GM21515 (cell line): ENCODE measurements around the gene SLC25A11.
"Not testable (repeated sequence)": the region's sequence is repeated elsewhere in the genome, so short reads cannot be mapped to it uniquely, and the experiment has no call there.

Experiments
- ATAC-seq: cut with Tn5 transposase; IDR thresholded peaks from one replicate; pipeline ENCODE4 v1.9.1; 2021; ENCODE audit not compliant: unreplicated experiment

Gene SLC25A11

DNA sequence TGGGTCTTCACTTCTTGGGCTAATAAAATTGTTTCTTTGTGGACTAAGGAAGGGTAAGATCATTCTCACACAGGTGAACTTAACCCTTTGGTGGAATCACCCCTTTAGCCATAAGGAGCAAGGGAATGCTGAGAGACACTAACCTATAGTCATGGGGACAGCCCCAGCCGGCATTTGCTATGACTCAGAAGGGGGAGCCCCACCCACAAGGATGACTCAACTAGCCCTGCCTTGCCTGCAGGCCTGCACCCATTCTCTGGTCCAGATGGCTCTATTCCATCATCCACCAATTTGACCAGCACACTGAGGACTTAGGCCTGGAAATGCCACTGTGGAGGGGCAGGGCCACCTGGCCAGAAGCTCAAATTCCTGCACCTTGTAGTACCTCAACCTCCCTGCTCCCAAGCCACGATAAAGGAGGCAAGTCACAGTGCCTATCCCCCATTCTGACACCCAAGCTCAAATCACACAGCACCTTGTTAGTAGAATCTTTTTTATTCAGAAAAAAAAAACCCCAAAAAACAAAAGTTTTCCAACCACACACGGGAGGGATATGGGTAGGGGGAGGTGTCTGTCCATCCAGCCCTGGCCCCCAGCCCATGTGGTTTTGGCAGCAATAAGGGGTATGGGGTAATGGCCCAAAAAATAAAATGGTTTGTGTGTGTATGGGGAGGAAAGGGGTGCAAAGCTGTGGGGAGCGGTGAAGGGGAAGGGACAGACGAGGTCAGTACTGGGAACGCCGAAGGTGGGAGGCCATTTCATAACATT lies 5.5 kb upstream of the SLC25A11 start:
- no peak for ATAC-seq

DNA sequence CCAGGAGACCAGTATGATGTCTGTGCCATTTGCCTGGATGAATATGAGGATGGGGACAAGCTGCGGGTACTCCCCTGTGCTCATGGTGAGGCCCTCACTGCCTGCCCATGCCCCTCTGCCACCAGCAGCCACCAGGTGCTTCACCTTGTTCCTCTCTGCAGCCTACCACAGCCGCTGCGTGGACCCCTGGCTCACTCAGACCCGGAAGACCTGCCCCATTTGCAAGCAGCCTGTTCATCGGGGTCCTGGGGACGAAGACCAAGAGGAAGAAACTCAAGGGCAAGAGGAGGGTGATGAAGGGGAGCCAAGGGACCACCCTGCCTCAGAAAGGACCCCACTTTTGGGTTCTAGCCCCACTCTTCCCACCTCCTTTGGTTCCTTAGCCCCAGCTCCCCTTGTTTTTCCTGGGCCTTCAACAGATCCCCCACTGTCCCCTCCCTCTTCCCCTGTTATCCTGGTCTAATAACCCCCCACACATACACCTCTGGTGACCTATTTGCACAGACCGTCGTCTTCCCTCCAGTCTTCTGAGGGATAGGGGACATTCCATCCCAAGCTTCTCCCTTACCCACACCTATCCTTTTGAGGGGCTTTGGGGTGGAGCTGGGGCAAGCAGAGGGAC lies 4.8 kb upstream of the SLC25A11 start:
- ATAC-seq, result no peak

DNA sequence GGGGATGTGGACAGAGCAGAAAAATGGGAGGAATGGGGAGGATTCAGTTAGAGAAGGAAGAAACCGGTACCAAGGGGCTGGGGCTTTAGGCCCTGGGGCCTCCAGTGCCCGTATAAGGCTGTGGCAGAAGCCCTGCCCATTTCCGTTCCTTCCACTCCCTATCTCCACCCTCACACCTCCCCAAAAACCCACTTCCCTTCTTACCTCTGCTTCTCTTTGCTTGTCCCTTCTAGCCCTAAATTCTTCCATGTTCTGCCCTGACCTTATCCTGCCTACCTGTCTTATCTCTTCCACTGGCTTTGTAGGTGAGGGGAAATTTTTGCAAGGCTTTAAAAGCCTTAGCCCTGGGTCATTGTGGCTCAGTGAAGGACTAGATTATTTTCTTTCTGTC lies 4.3 kb upstream of the SLC25A11 start:
- no peak for ATAC-seq

DNA sequence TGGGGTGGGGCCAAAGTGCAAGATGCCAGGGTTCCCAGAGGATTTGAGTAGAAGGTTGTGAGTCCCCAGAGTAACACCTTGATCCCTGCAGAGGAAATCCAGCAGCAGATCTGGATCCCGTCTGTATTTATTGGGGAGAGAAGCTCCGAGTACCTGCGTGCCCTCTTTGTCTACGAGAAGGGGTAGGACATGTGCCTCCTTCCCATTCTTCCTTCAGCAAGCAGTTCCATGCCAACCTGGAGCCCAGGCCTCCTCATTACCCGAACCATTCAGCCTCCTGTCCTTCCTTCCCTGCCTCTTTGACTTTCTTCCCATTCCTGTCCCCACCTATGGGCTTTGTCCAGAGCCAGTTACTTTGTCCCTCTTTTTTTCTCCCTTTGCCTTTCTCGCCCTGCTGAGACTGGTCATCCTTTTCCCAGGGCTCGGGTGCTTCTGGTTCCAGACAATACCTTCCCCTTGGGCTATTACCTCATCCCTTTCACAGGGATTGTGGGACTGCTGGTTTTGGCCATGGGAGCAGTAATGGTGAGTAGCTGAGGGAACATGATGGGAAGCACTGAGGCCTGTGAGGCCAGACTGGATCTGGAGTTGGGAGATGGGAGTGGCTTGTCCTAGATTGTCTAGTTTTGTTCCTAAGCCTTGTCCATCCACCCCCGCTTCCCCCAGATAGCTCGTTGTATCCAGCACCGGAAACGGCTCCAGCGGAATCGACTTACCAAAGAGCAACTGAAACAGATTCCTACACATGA lies 3.1 kb upstream of the SLC25A11 start:
- ATAC-seq, result no peak

DNA sequence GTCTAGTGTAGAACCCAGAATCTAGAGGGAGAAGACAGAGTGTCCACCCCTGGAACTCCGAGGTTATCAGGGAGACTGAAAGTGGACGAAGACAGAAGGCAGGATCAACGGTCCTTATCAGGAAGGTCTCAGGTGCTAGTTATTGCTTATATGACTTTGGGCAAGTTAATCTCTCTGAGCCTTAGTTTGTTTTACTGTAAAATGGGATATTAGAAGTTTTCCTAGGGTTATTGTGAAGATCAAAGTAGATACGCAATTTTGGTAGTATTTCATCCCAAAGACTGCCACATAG lies 1.4 kb upstream of the SLC25A11 start:
- no peak for ATAC-seq

DNA sequence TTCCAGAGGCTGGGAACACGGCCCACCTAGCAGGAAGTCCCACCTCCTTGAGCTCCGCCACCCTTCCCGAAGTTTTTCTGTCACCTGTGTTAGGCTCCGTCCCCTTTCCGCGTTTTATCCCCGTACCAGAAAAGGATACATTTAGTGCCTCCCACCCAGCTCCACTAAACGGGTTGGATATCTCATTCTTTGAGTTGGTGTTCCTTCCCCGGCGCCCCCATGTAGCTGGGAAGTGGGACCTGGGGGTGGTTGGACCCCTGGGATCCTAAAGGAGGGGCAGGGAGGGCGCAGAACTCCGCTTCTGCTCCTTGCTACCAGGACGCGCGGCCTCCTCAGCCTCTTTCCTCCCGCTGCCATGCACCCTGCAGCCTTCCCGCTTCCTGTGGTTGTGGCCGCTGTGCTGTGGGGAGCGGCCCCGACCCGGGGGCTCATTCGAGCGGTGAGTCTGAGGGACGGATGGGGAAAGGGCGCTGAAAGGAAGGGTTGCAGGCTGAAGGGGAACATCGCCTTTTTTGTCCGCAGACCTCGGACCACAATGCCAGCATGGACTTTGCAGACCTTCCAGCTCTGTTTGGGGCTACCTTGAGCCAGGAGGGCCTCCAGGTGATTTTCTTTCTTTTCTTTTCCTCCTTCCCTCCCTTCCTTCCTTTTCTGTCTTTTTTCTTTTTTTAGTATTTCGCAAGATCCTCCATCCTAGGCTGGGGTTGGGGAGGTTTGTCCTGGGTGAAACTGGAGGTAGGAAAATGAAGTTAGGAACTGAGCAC lies 891 bp upstream of the SLC25A11 start:
- no peak for ATAC-seq

DNA sequence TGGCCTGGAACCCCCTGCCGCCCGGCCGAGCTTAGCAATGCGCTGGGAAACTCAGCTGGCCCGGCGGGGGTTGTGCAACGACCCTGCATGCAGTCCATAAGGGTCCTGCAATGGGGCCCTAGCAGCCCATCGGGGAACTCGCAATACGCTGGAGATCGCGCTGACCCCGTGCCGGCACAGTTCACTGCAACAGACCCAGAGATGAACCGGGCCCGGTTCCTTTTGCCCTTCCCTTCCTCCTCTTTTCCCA lies 375 bp downstream of the SLC25A11 start:
- no peak for ATAC-seq

DNA sequence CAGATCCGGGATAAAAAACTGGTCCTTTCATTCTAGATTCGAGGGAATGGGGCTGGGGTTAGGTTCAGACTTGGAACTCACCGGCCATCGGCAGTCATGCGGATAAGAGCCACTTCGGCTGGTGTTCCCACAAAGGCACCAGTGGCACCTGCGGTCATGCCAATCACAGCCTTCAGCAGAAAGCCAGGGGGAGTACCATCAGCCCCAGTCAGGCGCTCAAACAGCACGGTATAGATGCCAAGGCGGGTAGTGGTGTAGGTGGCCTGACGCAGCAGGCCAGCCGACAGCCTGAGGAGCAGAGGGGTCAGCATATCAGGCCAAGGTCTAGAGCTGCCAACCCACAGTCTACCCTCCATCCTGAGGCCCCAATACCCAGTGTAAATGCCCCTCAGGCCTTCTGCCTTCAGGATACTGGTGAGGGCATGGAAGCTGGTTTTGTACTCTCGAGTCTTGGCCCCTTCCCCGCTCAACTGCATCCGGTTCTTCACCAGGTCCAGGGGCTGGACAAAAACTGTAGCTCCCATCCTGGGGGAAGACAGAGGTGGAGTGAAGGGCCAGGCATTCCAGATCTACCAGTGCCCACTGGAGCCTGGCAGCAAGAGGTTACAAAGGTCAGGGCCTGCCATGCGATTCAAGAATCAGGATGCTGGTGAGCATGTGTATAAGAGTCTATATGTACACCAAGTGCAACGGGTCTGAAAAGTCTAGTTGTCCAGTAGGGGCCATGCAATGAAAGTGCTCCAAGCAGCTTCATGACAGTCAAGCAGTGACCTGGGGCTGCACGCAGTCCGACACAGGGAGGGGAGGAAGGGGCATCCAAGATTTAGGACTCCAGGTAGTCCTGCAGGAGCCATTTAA lies 929 bp downstream of the SLC25A11 start:
- no peak for ATAC-seq

DNA sequence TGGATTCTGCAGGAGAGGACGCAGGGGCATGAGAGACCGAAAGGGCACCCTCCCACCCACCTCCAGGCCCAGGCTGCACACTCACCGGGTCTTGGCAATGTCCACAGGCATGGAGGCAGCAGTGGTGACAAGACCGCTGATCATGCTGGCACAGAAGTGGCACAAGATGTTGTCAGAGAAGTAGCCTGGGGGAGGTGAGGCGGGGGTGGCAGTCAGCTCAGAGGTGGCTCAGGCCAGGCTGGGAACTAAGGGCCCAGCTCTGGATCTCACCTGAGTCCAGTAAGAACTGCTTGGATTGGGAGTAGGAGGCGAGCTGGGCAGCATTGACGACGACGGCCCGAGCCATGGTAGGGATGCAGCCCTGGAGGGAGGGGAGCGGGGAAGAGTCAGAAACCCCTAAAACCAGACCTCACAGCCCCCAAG lies 1.8 kb downstream of the SLC25A11 start:
- ATAC-seq, result no peak

DNA sequence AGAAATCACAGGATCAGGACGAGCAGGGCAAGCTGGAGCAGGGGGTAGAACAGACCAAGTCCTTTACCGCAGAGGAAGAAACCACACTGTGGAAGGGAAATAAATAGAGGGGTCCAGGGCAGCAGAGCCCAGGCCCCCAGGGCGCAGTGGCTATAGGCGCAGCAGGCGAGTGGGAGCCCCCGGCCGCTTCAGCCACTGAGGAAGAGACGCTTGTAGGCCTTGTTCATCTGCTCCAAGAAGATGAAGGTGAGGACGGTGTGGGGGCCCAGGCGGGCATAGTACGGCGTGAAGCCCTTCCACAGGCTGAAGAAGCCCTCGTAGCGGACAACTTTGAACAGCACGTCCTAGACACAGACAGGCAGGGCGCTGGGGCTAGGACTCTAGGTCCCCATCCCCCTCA lies 2.3 kb downstream of the SLC25A11 start:
- ATAC-seq, result no peak

DNA sequence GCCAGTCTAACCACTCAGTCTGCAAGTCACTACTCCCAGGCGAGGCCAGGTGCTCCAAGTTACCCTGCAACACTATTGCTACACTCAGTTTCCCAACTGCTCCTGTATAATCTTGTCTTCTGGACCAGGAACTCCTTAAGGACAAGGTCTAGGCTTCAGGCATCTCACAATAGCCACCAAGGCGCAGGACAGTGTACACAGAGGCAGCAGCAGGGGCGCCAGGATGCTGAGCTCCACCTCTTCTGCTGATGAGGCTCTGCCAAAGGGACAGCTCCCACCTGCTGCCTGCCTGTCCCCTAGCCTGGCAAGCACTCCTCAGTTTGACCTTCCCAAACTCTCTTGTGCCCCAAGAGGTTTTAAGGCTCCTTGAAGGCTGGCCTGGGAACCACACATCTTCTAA lies 3.4 kb downstream of the SLC25A11 start:
- ATAC-seq, result no peak

DNA sequence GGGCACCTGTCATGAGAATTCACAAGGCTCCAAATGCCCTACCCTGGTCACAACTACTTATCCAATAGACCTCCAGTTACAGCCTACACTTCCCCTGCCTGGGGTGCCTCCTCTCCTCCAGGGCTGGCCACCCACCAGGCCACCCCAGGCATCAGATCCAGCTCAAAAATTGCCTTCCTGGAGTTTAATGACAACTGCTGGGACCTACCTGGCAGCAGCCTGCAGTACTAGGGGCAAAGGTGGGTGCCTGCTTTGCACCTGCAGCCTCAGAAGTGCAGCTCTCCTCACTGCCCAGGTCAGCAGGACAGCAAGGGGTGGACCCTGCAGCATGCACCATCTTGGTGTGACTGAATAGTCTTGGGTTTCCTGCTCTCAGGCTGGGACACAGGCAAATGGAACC lies 4.2 kb downstream of the SLC25A11 start:
- ATAC-seq, result no peak

DNA sequence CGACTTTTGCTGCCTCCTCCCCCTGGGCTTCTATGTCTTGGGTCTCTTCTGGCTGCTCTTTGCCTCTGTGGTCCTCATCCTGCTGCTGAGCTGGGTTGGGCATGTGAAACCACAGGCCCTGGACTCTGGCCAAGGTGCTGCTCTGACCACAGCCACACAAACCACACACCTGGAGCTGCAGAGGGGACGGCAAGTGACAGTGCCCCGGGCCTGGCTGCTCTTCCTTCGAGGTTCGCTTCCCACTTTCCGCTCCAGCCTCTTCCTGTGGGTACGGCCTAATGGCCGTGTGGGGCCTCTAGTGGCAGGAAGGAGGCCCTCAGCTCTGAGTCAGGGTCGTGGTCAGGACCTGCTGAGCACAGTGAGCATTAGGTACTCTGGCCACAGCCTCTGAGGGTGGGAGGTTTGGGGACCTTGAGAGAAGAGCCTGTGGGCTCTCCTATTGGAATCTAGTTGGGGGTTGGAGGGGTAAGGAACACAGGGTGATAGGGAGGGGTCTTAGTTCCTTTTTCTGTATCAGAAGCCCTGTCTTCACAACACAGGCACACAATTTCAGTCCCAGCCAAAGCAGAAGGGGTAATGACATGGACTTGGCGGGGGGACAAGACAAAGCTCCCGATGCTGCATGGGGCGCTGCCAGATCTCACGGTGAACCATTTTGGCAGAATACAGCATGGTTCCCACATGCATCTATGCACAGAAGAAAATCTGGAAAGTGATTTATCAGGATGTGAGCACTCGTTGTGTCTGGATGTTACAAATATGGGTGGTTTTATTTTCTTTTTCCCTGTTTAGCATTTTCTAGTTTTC lies 5.5 kb downstream of the SLC25A11 start:
- ATAC-seq, result no peak

DNA sequence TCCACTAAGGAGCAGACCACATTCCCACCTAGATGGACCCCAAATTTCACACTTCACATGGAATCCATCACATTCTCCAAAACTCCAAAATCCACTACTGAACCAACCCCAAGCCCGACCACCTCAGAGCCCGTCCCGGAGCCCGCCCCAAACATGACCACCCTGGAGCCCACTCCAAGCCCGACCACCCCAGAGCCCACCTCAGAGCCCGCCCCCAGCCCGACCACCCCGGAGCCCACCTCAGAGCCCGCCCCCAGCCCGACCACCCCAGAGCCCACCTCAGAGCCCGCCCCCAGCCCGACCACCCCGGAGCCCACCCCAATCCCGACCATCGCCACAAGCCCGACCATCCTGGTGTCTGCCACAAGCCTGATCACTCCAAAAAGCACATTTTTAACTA lies 6.2 kb downstream of the SLC25A11 start:
- ATAC-seq, result no peak

DNA sequence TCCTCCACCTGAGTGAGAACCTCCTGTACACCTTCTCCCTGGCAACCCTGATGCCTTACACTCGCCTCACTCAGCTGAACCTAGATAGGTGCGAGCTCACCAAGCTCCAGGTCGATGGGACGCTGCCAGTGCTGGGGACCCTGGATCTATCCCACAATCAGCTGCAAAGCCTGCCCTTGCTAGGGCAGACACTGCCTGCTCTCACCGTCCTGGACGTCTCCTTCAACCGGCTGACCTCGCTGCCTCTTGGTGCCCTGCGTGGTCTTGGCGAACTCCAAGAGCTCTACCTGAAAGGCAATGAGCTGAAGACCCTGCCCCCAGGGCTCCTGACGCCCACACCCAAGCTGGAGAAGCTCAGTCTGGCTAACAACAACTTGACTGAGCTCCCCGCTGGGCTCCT lies 7.1 kb downstream of the SLC25A11 start:
- ATAC-seq, result no peak

DNA sequence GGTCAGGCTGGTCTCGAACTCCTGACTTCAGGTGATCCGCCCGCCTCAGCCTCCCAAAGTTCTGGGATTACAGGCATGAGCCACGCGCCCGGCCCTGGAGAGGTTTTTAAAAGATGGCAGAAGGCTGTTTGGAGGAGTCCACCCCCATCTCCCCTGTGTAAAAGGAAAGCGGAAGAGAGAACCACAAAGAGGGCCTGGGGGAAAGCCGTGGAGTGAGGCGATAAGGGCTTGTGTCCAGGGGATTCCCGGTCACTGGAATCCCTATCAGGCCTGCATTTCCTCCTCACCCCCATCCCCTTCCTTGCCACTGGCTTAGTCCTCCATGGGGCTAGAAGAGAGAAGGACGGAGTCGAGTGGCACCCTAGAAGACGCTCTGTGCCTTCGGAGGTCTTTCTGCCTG lies 7.9 kb downstream of the SLC25A11 start, which contains the start of gene GP1BA:
TSS of gene GP1BA (plus strand) at position 315 of the 400 bp plus-strand sequence. CDS start 328 bp downstream, outside the sequence.
- no peak for ATAC-seq

DNA sequence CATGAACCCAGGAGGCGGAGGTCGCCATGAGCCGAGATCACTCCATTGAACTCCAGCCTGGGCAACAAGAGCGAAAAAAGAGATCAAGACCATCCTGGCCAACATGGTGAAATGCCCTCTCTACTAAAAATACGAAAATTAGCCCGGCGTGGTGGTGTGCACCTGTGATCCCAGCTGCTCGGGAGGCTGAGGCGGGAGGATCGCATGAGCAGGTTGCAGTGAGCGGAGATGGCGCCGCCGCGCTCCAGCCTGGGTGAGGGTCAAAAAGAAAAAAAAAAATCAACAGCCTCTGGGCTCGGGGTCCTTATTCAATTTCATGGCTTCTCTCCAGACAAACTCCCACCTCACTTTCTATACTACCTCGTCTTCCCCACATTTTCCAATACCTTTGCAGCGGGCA lies 11.0 kb downstream of the SLC25A11 start:
- no peak for ATAC-seq

DNA sequence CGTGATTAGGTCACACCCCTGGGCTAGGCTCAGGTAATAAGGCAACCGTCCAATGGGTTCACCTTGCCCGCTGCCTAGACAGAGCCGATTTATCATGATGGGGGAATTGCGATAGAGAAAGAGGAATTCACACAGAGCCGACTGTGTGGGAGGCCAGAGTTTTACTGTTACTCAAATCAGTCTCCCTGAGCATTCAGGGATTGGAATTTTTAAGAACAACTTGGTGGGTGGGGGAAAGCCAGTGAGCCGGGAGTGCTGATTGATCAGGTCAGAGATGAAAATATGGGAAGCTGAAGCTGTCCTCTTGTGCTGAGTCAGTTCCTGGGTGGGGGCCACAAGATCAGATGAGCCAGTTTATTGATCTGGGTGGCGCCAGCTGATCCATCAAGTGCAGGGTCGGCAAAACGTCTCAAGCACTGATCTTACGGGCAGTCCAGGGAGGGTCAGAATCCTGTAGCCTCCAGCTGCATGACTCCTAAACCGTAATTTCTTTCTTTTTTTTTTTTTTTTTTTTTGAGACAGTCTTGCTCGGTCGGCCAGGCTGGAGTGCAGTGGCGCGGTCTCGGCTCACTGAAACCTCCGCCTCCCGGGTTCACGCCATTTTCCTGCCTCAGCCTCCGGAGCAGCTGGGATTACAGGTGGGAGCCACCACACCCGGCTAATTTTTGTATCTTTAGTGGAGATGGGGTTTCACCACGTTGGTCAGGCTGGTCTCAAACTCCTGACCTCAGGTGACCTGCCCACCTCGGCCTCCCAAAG lies 13.1 kb downstream of the SLC25A11 start:
- ATAC-seq, result not testable (repeated sequence)

DNA sequence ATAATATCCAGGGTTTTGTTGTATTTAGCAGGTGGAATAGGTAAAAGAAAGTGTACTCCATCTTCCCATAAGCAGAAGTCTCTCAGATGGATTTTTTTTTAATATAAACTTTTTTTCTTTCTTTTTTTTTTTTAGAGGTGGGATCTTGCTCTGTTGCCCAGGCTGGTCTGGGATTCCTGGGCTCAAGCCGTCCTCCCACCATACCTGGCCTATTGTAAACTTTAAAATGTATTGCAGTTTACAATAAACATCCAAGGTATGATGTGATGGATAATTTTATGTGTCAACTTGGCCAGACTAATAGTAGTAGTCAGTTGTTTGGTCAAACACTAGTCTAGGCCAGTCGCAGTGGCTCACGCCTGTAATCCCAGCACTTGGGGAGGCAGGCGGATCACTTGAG lies 18.5 kb downstream of the SLC25A11 start:
- ATAC-seq, result no peak
